CD4-positive, alpha-beta T cell treated with Interleukin-1 beta for 1 hour (primary cell): ENCODE measurements around the gene RSRP1.
"Not testable (repeated sequence)": the region's sequence is repeated elsewhere in the genome, so short reads cannot be mapped to it uniquely, and the experiment has no call there.

ENCODE experiments used
- DNase-seq, 2 donors: peaks; one replicate each; pipeline ENCODE4 v3.0.0-alpha.2; 2020 to 2022

RSRP1 gene, protein sequence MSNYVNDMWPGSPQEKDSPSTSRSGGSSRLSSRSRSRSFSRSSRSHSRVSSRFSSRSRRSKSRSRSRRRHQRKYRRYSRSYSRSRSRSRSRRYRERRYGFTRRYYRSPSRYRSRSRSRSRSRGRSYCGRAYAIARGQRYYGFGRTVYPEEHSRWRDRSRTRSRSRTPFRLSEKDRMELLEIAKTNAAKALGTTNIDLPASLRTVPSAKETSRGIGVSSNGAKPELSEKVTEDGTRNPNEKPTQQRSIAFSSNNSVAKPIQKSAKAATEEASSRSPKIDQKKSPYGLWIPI

DNA sequence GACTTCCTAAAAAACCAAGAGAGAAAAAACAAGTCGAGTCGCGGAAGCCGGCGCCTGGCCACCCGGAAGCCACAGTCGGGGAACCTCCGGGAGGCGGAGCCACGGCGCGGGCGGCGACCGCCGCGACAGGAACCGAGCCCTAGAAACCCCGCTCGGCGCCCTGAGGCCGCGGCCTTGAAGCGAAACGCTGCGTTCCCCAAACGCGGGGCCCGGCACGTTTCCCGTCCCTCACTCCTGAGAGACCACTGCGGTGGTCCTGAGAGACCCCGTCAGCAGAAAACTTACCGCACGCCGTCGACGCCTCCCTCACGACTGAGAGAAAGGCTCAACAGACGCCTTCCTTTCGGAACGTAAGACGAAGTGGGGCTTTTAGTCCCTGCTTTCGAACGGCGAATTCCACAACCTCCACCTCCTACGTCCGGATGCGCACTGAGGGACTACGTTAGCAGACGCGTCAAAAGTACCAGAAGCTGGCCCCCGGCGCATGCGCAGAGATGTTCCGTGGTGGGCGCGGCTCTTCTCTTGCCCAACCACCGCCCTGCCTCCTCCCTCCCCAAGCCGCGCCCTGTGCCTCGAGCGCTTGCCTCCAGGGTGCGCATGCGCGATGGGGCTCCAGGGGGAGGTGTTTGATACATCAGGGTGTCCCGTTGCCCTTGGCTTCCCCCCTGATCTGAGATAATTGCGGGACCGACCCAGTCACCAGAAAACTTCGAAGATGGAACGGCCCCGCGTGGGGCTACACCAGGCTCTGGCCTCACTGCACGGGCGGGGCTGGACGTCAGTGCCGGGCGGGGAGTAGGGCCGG is at the start of gene RSRP1:
RSRP1 (minus strand) TSS at position 431 of the 805 bp plus-strand sequence. CDS start 491 bp downstream, outside the sequence.
- DNase-seq: peak; percentile 100

DNA sequence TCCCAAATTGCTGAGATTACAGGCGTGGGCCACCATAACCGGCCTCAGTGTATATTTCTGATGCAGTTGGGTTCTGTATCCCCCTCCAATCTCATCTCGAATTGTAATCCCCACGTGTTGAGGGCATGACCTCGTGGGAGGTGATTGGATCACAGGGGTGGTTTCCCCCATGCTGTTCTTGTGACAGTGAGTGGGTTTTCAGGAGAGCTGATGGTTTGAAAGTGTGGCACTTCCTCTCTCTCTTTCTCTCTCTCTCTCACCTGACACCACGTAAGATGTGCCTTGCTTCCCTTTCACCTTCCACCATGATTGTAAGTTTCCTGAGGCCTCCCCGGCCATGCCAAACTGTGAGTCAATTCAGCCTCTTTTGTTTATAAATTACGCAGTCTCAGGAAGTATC is 49.2 kb upstream of the RSRP1 start:
- not testable (repeated sequence) for DNase-seq

GRCh38 chr1:25294889-25295826 is 47.9 kb upstream of the RSRP1 start:
- DNase-seq: not testable (repeated sequence)

DNA sequence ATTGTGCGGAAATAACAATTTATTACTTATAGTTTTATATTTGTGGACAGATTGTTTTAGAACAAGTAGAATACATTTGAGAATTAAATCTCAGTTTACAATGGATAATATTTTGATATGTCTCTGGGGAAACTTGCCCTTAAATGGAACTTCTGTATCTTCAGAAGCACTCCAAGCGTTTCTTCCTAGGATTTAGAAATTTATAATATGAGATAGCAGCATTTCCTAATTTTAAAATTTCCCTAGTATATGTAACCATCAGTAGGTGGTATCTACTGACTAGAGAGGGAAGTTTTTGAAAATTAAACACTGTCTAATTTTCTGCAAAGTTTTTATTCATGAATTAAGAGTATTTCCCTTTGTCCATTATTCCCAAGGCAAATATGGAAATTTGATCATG is 46.2 kb upstream of the RSRP1 start:
- DNase-seq: not testable (repeated sequence)

- peak in 1 of 2 donors; percentile 2 for DNase-seq
These were observed 42.8 kb upstream of the RSRP1 start for GRCh38 chr1:25290043-25290442.

- not testable (repeated sequence) for DNase-seq
These were observed 41.4 kb upstream of the RSRP1 start for GRCh38 chr1:25288573-25289101.

DNA sequence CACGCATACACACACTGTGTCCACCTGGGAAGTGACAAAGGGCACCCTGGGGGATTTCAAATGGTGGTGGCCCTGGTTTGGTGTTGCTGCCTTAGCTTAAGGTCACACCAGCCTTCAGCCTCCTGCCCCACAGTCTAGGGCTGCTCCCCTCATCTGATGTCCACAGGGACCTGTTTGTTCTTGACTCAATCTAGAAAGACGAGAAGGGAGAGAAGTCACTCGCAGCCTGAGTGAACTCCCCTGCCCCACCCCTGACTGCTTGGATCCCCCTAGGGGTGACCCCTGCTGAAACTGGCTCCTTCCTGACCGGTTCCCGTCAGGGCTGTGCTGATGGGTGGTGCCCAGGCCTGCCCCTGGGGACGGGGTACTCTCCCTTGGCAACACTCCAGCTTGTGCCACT is 39.9 kb upstream of the RSRP1 start:
- not testable (repeated sequence) for DNase-seq

- DNase-seq: not testable (repeated sequence)
These were observed 38.6 kb upstream of the RSRP1 start for GRCh38 chr1:25285862-25286261.

- DNase-seq: not testable (repeated sequence)
These were observed 32.4 kb upstream of the RSRP1 start for GRCh38 chr1:25279693-25280111.

DNA sequence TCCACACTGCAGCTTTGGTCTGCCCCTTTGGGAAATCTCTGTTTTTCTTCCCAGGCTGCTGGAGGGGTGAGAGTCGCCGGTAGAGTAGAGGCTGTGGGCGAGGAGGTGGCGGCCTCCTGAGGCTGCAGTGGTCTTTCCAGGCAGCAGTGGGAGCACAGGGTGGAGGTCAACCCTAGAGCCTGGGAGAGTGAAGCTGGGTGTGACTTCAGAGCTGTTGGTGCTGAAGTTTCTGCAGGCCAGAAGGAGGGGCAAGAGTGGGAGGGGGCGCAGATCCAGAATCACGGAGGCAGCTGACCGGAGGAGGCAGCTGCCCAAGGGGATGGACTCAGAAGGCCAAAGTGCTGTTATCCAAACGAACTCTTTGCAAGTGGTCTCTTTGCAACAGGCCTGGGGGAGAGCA is 31.5 kb upstream of the RSRP1 start:
- DNase-seq: not testable (repeated sequence)

- not testable (repeated sequence) for DNase-seq
These were observed 31.1 kb upstream of the RSRP1 start for GRCh38 chr1:25278358-25278757.

DNA sequence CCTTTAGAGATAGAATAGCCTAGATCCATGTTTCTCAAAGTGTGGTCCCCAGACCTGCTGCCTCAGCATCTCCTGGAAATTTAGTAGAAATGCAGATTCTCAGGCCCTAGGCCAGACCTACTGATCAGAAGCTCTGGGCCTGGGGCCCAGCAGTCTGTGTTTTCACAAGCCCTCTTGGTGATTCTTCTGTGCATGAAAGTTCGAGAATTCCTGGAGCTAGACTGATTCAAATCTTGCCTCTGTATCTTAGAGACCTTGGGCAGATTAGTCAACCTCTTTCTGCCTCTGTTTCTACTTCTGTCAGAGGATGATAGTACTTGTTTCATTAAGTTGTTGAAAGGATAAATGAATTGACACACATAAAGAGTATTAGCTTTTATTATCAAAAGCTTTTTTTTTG is 30.0 kb upstream of the RSRP1 start:
- not testable (repeated sequence) for DNase-seq

DNA sequence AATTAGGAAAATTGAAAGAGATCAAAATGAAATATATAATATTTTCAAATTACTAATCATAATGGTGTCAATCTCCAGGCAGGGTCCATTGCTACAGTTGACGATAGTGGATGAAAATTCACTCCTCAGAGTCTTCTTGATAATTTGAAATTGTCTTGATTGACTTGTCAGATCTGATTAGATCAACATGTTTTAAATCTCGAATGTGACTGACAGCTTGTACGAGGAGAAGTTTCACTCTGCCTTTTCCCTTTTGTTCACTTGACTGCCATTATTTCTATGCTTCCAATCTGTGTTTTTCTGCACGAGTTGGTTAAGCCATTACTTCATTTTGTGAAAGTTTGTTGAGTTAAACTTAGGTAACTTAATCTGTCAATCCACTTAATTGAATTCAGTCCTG is 28.4 kb upstream of the RSRP1 start:
- DNase-seq: not testable (repeated sequence)

GRCh38 chr1:25272238-25272637 is 25.0 kb upstream of the RSRP1 start, which contains the start of gene RHD:
Gene RHD, plus strand, starts transcription at chr1:25272509. Its CDS starts 39 bp downstream, at chr1:25272548.
- DNase-seq: not testable (repeated sequence)

DNA sequence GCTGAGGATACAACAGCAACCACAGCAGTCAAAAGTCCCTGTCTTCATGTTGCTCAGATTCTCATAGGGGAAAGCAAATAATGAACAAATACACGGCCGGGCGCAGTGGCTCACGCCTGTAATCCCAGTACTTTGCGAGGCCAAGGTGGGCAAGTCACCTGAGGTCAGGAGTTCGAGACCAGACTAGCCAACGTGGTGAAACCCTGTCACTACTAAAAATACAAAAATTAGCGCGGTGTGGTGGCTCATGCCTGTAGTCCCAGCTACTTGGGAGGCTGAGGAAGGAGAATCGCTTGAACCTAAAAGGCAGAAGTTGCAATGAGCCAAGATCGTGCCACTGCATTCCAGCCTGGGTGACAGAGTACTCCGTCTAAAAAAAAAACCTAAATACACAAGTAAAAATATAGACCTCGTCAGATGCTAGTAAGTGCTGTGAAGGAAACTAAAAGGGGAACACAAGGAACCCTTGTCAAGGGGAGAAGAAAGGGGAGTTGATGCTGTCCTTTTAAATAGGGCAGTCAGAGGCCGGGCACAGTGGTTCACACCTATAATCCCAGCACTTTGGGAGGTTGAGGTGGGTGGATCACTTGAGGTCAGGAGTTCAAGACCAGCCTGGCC is 21.0 kb upstream of the RSRP1 start:
- DNase-seq: not testable (repeated sequence)

GRCh38 chr1:25267288-25268142 is 20.3 kb upstream of the RSRP1 start:
- peak; percentile 89 to 91 for DNase-seq

- DNase-seq: peak in 1 of 2 donors; percentile 8
These were observed 19.5 kb upstream of the RSRP1 start for GRCh38 chr1:25266554-25267287.

GRCh38 chr1:25260336-25260735 is 13.1 kb upstream of the RSRP1 start:
- not testable (repeated sequence) for DNase-seq

- not testable (repeated sequence) for DNase-seq
These were observed 12.6 kb upstream of the RSRP1 start for GRCh38 chr1:25259813-25260212.

- DNase-seq: no peak
These were observed 9.9 kb upstream of the RSRP1 start for GRCh38 chr1:25257196-25257595.
